ENCODE data around the gene TTLL7. TPM values are rescaled to one million over a fixed set of nuclear protein-coding genes. Genes with fewer than 3 reads are reported as not detected.

The TTLL7 gene
- total and polyA plus RNA-seq, 8 donors: 1.4 to 50.8 (median 8.5) TPM

GRCh38 chr1:83909687-83910086, 89.2 kb downstream of the TTLL7 start:
- H3K27me3 ChIP-seq: no peaks in the 10 kb centered on the region
- H3K4me1 ChIP-seq: peaks cover 0 to 9% (median 0%) of the 10 kb centered on the region in 4 donors
- no peak for TF ChIP-seq POLR2A (IDR thresholded peaks at IDR 0.05)
- TF ChIP-seq CTCF (IDR thresholded peaks at IDR 0.05): no peak
- no peak for TF ChIP-seq EP300 (IDR thresholded peaks at IDR 0.05)
- TF ChIP-seq POLR2AphosphoS5 (IDR thresholded peaks at IDR 0.05): no peak
- H3K9me3 ChIP-seq: no peaks in the 10 kb centered on the region
- no peak overlapping the region for H3K4me3 ChIP-seq
- DNase-seq: no peak
- peaks cover 0 to 7% (median 3%) of the 10 kb centered on the region in 4 donors for H3K36me3 ChIP-seq
- intact Hi-C loops (cut with DNase I; ENCODE audit: low total_unique reads): no loop called here
- H3K27ac ChIP-seq: no peak overlapping the region

- Histone ChIP-seq H3K36me3 (peaks cover 0 to 7% (median 3%) of the 10 kb centered on the region in 4 donors), H3K4me3 (no peak overlapping the region), H3K27ac (no peak overlapping the region), H3K4me1 (peaks cover 0 to 20% (median 6%) of the 10 kb centered on the region in 4 donors), H3K27me3 (no peaks in the 10 kb centered on the region), H3K9me3 (no peaks in the 10 kb centered on the region)
- intact Hi-C loops (cut with DNase I; ENCODE audit: low total_unique reads): no loop called here
- 40 to 47% (median 44%) methylated on average over 3 of the region's 3 CpGs for WGBS, 5 donors
- DNase-seq: peak in 1 of 2 donors; percentile 55
- TF ChIP-seq POLR2AphosphoS5 (IDR thresholded peaks at IDR 0.05): no peak
- peak in 3 of 7 experiments; percentile 42 to 70 (median 66) for TF ChIP-seq CTCF (IDR thresholded peaks at IDR 0.05)
Measured at GRCh38 chr1:83905315-83905907, 93.5 kb downstream of the TTLL7 start.

GRCh38 chr1:83901547-83902155, 97.3 kb downstream of the TTLL7 start:
- H3K9me3 ChIP-seq: no peaks in the 10 kb centered on the region
- no peaks in the 10 kb centered on the region for H3K27me3 ChIP-seq
- no peak overlapping the region for H3K4me3 ChIP-seq
- peak; percentile 54 to 89 for DNase-seq
- intact Hi-C loops (cut with DNase I; ENCODE audit: low total_unique reads): no loop called here
- WGBS, 5 donors: 32 to 64% (median 48%) methylated on average over 4 of the region's 4 CpGs
- H3K36me3 ChIP-seq: no peaks in the 10 kb centered on the region
- peak overlapping the region in 2 of 5 donors; percentile 26 to 65 for H3K27ac ChIP-seq
- TF ChIP-seq POLR2AphosphoS5 (IDR thresholded peaks at IDR 0.05) (peak in 1 of 3 donors; percentile 76), POLR2A (IDR thresholded peaks at IDR 0.05) (no peak), EP300 (IDR thresholded peaks at IDR 0.05) (no peak), CTCF (IDR thresholded peaks at IDR 0.05) (no peak)
- peaks cover 0 to 21% (median 2%) of the 10 kb centered on the region in 4 donors for H3K4me1 ChIP-seq

- Histone ChIP-seq H3K9me3 (no peaks in the 10 kb centered on the region), H3K27ac (no peak overlapping the region), H3K4me3 (no peak overlapping the region), H3K4me1 (peaks cover 0 to 21% (median 2%) of the 10 kb centered on the region in 4 donors), H3K36me3 (no peaks in the 10 kb centered on the region), H3K27me3 (no peaks in the 10 kb centered on the region)
- intact Hi-C loops (cut with DNase I; ENCODE audit: low total_unique reads): no loop called here
- no peak for DNase-seq
- no peak for TF ChIP-seq POLR2A (IDR thresholded peaks at IDR 0.05)
- TF ChIP-seq POLR2AphosphoS5 (IDR thresholded peaks at IDR 0.05): no peak
- no peak for TF ChIP-seq CTCF (IDR thresholded peaks at IDR 0.05)
- TF ChIP-seq EP300 (IDR thresholded peaks at IDR 0.05): no peak
- 66 to 84% (median 72%) methylated on average over 3 of the region's 3 CpGs for WGBS, 5 donors
Measured at GRCh38 chr1:83900524-83900923, 98.4 kb downstream of the TTLL7 start.
